Panc1 (cell line): Measurements from ENCODE around the gene UBE2U.

Experiments
- CTCF ChIP-seq: fragments of 450-650 bp; IDR thresholded peaks from 2 replicates; pipeline ENCODE4 v1.5.1; 2017; ENCODE audit warnings: mild to moderate bottlenecking
- POLR2AphosphoS5 ChIP-seq: IDR thresholded peaks from 2 replicates; pipeline ENCODE4 v1.6.1; 2012; ENCODE audit warnings: mild to moderate bottlenecking, low read depth, low read length, moderate library complexity
- REST ChIP-seq, 2 experiments: IDR thresholded peaks; 2 replicates each; pipeline ENCODE4 v1.6.1; 2011 to 2012; ENCODE audit warnings: low read depth in 2 of 2, control low read depth in 1 of 2, low read length in 1 of 2, mild to moderate bottlenecking in 1 of 2, moderate library complexity in 1 of 2; ENCODE audit not compliant: insufficient read depth in 1 of 2
- SIN3A ChIP-seq: IDR thresholded peaks from 2 replicates; pipeline ENCODE4 v1.6.1; 2012; ENCODE audit warnings: low read depth, mild to moderate bottlenecking, low read length, moderate library complexity, borderline replicate concordance; ENCODE audit not compliant: insufficient read depth

- TF ChIP-seq CTCF (no peak), REST (IDR thresholded peaks at IDR 0.05; ENCODE audit: insufficient read depth in 1 of 2, low read depth in 2 of 2, low read length in 1 of 2) (no peak), POLR2AphosphoS5 (no peak), SIN3A (no peak)
Observed at GRCh38 chr1:64200064-64200463, 3.4 kb upstream of the UBE2U start.
